Endothelial cell of umbilical vein (primary cell): ENCODE measurements around the gene CFAP99. TPM values are rescaled to one million over a fixed set of nuclear protein-coding genes. Genes with fewer than 3 reads are reported as not detected.

Experiments used
- BruUV-seq: library from RNA; stranded (reverse); fragments of 400-500 nt; replicated peaks from 2 replicates; lab custom pipeline; 2021; lab: Mats Ljungman, UMichigan
- CTCF ChIA-PET: fragments of 300-600, 350-600 bp; sonication (Branson Sonifier 250); formaldehyde crosslinking; loops from one replicate; lab custom pipeline; 2021; ENCODE audit warnings: antibody characterized with exemption, inconsistent platforms; lab: Charles Lee
- POLR2A ChIA-PET: fragments of 300-600, 350-600 bp; sonication (Branson Sonifier 250); formaldehyde crosslinking; loops from one replicate; lab custom pipeline; 2021; ENCODE audit warnings: antibody characterized with exemption, inconsistent platforms; lab: Charles Lee
- DNase-seq: peaks from one replicate; pipeline ENCODE4 v3.0.0-alpha.2; 2011; ENCODE audit warnings: low read depth, low spot score
- FAIRE-seq: peaks from 2 replicates; lab custom pipeline; 2011; peaks lifted over from hg19 to GRCh38; lab: Jason Lieb, UNC
- H2AFZ ChIP-seq: 2 replicates; pipeline ENCODE4 v1.6.0; 2012; ENCODE audit warnings: low read depth, low read length, control low read depth, inconsistent platforms
- H3K27ac ChIP-seq: 2 replicates; pipeline ENCODE4 v1.5.1; 2011; ENCODE audit warnings: low read depth, mild to moderate bottlenecking, control low read depth, low read length, moderate library complexity; ENCODE audit not compliant: insufficient read depth
- H3K27me3 ChIP-seq, 2 experiments: 2 replicates each; pipeline versions ENCODE4 v1.6.0 to v1.6.1; 2011; ENCODE audit warnings: low read length in 2 of 2, mixed read lengths in 1 of 2; ENCODE audit not compliant: control insufficient read depth in 2 of 2, insufficient read depth in 2 of 2
- H3K36me3 ChIP-seq, 2 experiments: 2 replicates in 1 of 2; 3 replicates in 1 of 2; pipeline ENCODE4 v1.5.1; 2011; ENCODE audit warnings: low read length in 2 of 2, mild to moderate bottlenecking in 1 of 2, moderate library complexity in 1 of 2; ENCODE audit not compliant: control insufficient read depth in 2 of 2, insufficient read depth in 2 of 2; ENCODE audit errors: extremely low read depth in 1 of 2
- H3K4me1 ChIP-seq: 3 replicates; pipeline ENCODE4 v1.5.1; 2011; ENCODE audit warnings: mild to moderate bottlenecking, low read length; ENCODE audit not compliant: control insufficient read depth, insufficient read depth; ENCODE audit errors: extremely low read depth
- H3K4me2 ChIP-seq: 2 replicates; pipeline ENCODE4 v1.6.1; 2011; ENCODE audit warnings: low read length, control low read depth, mixed read lengths; ENCODE audit not compliant: insufficient read depth
- H3K4me3 ChIP-seq, 3 experiments: fragments of 200-600 bp in 1 of 3; sonication (generic), shearing (Covaris generic) in 1 of 3; replicated peaks in 1 of 3; 2 replicates each; pipeline ENCODE4 v1.5.1; 2011 to 2016; ENCODE audit warnings: control low read depth in 3 of 3, low read length in 3 of 3, mild to moderate bottlenecking in 2 of 3, inconsistent platforms in 1 of 3, low read depth in 1 of 3, moderate library complexity in 1 of 3; ENCODE audit not compliant: insufficient read depth in 1 of 3
- H3K79me2 ChIP-seq: 2 replicates; pipeline ENCODE4 v1.6.0; 2012; ENCODE audit warnings: low read length, inconsistent platforms; ENCODE audit not compliant: control insufficient read depth, insufficient read depth
- H3K9ac ChIP-seq: replicated peaks from 2 replicates; pipeline ENCODE3; 2011; ENCODE audit warnings: low read length, control low read depth; ENCODE audit not compliant: insufficient read depth; ENCODE audit errors: extremely low read depth
- H3K9me1 ChIP-seq: replicated peaks from 3 replicates; pipeline ENCODE4 v1.6.0; 2011; ENCODE audit warnings: mild to moderate bottlenecking, low read length; ENCODE audit not compliant: control insufficient read depth, insufficient read depth; ENCODE audit errors: extremely low read depth
- H3K9me3 ChIP-seq: replicated peaks from 2 replicates; pipeline ENCODE4 v1.5.1; 2012; ENCODE audit warnings: low read length, inconsistent platforms; ENCODE audit not compliant: control insufficient read depth, insufficient read depth
- H4K20me1 ChIP-seq: replicated peaks from 2 replicates; pipeline ENCODE3; 2011; ENCODE audit warnings: mild to moderate bottlenecking, low read length; ENCODE audit not compliant: control insufficient read depth, insufficient read depth; ENCODE audit errors: extremely low read depth
- EZH2 ChIP-seq: IDR thresholded peaks from 2 replicates; pipeline ENCODE4 v1.6.1; 2012; ENCODE audit warnings: borderline replicate concordance, low read depth, mild to moderate bottlenecking, moderate library complexity, low read length, inconsistent platforms; ENCODE audit not compliant: severe bottlenecking
- FOS ChIP-seq: IDR thresholded peaks from 2 replicates; pipeline ENCODE4 v1.6.1; 2011; ENCODE audit warnings: mild to moderate bottlenecking, low read length, moderate library complexity, borderline replicate concordance; ENCODE audit not compliant: insufficient read depth
- JUN ChIP-seq: IDR thresholded peaks from 2 replicates; pipeline ENCODE4 v1.6.1; 2011; ENCODE audit warnings: borderline replicate concordance, low read depth; ENCODE audit not compliant: insufficient read length, insufficient read depth
- POLR2A ChIP-seq: IDR thresholded peaks from 2 replicates; pipeline ENCODE4 v1.6.1; 2012; ENCODE audit warnings: low read depth, mild to moderate bottlenecking, control low read depth, low read length
- dilution Hi-C: fragments of 300-500 bp; cut with MboI; formaldehyde crosslinking; loops from one replicate; pipeline ENCODE4 v1.15.0; 2019; ENCODE audit warnings: low sequenced_read_pairs; ENCODE audit not compliant: extremely low pct_ligation_motif_present
- intact Hi-C: fragments of 100-400 bp; cut with micrococcal nuclease; formaldehyde crosslinking; loops from one replicate; pipeline ENCODE4 v1.10.0; 2022
- polyA plus RNA-seq, 4 experiments: library from polyadenylated mRNA; depleted of rRNA in 3 of 4; stranded (reverse) in 3 of 4; unstranded in 1 of 4; fragments of >200 nt; gene quantifications; 2 replicates each; pipeline versions ENCODE4 v1.2.1 to v1.2.3, GENCODE V29; 2011 to 2012; ENCODE audit warnings: missing spikeins in 1 of 4
- total RNA-seq: library from RNA; stranded (reverse); gene quantifications from 2 replicates; pipeline ENCODE4 v1.2.3, GENCODE V29; 2021

CFAP99 gene
- total and polyA plus RNA-seq, 2 donors (not counting 3 experiments of a cell fraction or from before 2014, with no cell fraction given), result 0.03 TPM; not detected in 1

GRCh38 chr4:2487632-2488031 is 68.9 kb downstream of the CFAP99 start:
- no peak for FAIRE-seq
- Histone ChIP-seq H3K4me2 (no peak overlapping the region), H3K9me3 (no peaks in the 10 kb centered on the region), H3K27ac (no peak overlapping the region), H3K36me3 (peaks cover 6 to 7% of the 10 kb centered on the region in 2 experiments), H3K79me2 (peaks cover 93% of the 10 kb centered on the region), H3K4me1 (peaks cover 40% of the 10 kb centered on the region), H4K20me1 (peaks cover 11% of the 10 kb centered on the region), H3K4me3 (no peak overlapping the region), H3K9me1 (no peaks in the 10 kb centered on the region), H2AFZ (no peak overlapping the region), H3K9ac (no peak overlapping the region), H3K27me3 (no peaks in the 10 kb centered on the region)
- CTCF ChIA-PET, result interaction anchor here (1.1 kb wide), 1 partner anchor 18 kb away, joined by 3 read pairs; the partner anchor contains the start of gene RNF4
- no peak for DNase-seq
- TF ChIP-seq JUN, result no peak
- no peak for TF ChIP-seq EZH2
- intact Hi-C loops (no loop called here), dilution Hi-C loops (no loop called here)
- BruUV-seq, result no TSS peak
- POLR2A ChIA-PET, result interaction anchor here (0.7 kb wide), 1 partner anchor 31 kb away, joined by 4 read pairs; no protein-coding TSS in a partner anchor

- BruUV-seq, result no TSS peak
- H3K9ac ChIP-seq, result no peak overlapping the region
- H4K20me1 ChIP-seq, result peaks cover 15% of the 10 kb centered on the region
- no peak overlapping the region for H3K4me2 ChIP-seq
- peaks cover 39% of the 10 kb centered on the region for H3K4me1 ChIP-seq
- CTCF ChIA-PET, result interaction anchor here (1.9 kb wide), 1 partner anchor 269 kb away, joined by 9 read pairs; no protein-coding TSS in a partner anchor
- POLR2A ChIA-PET, result no interaction called here
- H3K27me3 ChIP-seq, result no peaks in the 10 kb centered on the region
- FAIRE-seq, result no peak
- peaks cover 6 to 10% of the 10 kb centered on the region in 2 experiments for H3K36me3 ChIP-seq
- intact Hi-C loops (no loop called here), dilution Hi-C loops (no loop called here)
- H2AFZ ChIP-seq, result no peak overlapping the region
- H3K27ac ChIP-seq, result no peak overlapping the region
- no peak for TF ChIP-seq POLR2A
- no peak for TF ChIP-seq EZH2
- no peak for TF ChIP-seq FOS
- no peaks in the 10 kb centered on the region for H3K9me1 ChIP-seq
- no peak overlapping the region for H3K4me3 ChIP-seq
- DNase-seq, result no peak
- no peaks in the 10 kb centered on the region for H3K9me3 ChIP-seq
- H3K79me2 ChIP-seq, result peaks cover 92% of the 10 kb centered on the region
Measured at GRCh38 chr4:2489081-2489805, 70.5 kb downstream of the CFAP99 start.
